T-helper 2 cell treated with Interferon-gamma antibody and Interleukin-4, amounts not matched to agents 5 μg/mL and 100 μg/mL, for 36 hours (primary cell): Measurements from ENCODE around the gene ANO6.

Source experiments
- DNase-seq: peaks from one replicate; pipeline ENCODE4 v3.0.0; 2021; ENCODE audit warnings: low spot score
- H3K27ac Mint-ChIP-seq: one replicate; pipeline ENCODE4 v1.8.0; 2021; ENCODE audit warnings: mild to moderate bottlenecking, mixed read lengths
- H3K27me3 Mint-ChIP-seq: one replicate; pipeline ENCODE4 v1.8.0; 2021; ENCODE audit warnings: low read depth, mixed read lengths
- H3K36me3 Mint-ChIP-seq: one replicate; pipeline ENCODE4 v1.8.0; 2021; ENCODE audit warnings: low read depth, mixed read lengths
- H3K4me1 Mint-ChIP-seq: one replicate; pipeline ENCODE4 v1.8.0; 2021; ENCODE audit warnings: low read depth, mixed read lengths
- H3K4me3 Mint-ChIP-seq: one replicate; pipeline ENCODE4 v1.8.0; 2022; ENCODE audit warnings: mild to moderate bottlenecking, moderate library complexity, mixed read lengths
- H3K9me3 Mint-ChIP-seq: one replicate; pipeline ENCODE4 v1.8.0; 2021; ENCODE audit warnings: mixed read lengths

ANO6 gene

DNA sequence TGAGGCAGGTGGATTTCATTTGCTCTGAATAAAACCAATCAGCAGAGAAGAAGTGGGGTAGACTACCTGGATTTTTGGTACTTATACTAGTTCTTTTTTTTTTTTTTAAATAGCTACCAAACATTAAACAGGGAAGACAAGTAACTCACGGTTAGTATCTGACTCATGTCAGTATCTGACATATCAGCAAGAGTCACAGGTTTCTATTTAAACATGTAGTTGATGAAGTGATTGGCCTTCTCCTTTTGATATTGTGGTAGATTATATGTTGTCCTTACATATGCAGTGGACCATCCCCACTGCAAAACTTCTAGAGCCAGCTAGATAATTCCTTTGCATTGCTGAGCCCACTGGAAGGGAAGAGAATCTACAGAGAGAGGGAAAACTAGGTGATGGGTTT lies 208.0 kb downstream of the ANO6 start:
- Mint-ChIP-seq H3K9me3 (no peaks in the 10 kb centered on the region), H3K27ac (no peak overlapping the region), H3K27me3 (no peaks in the 10 kb centered on the region), H3K36me3 (peaks cover 29% of the 10 kb centered on the region), H3K4me3 (no peak overlapping the region), H3K4me1 (peaks cover 4% of the 10 kb centered on the region)
- DNase-seq, result no peak

DNA sequence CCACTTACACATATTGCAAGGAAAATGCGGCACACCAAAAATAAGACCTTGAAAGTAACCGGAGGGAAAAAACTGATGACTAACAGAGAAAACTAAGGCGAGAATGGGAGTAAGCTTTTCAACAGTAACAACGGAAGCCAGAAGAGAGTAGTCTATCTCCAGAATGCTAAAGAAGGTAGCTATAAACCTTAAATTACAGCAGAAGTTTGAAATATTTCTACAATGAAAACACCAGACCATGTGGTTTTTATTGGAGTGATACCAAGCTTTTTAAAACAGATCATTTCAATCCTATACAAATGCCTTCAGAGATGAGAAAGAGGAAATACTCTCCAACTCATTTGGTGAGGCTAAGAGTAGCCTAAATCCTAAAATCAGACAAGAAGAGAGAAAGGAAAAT lies 209.5 kb downstream of the ANO6 start:
- DNase-seq, result no peak
- H3K36me3 Mint-ChIP-seq, result peaks cover 36% of the 10 kb centered on the region
- H3K27ac Mint-ChIP-seq, result no peak overlapping the region
- no peaks in the 10 kb centered on the region for H3K9me3 Mint-ChIP-seq
- H3K4me1 Mint-ChIP-seq, result peaks cover 4% of the 10 kb centered on the region
- H3K27me3 Mint-ChIP-seq, result no peaks in the 10 kb centered on the region
- H3K4me3 Mint-ChIP-seq, result no peak overlapping the region

DNA sequence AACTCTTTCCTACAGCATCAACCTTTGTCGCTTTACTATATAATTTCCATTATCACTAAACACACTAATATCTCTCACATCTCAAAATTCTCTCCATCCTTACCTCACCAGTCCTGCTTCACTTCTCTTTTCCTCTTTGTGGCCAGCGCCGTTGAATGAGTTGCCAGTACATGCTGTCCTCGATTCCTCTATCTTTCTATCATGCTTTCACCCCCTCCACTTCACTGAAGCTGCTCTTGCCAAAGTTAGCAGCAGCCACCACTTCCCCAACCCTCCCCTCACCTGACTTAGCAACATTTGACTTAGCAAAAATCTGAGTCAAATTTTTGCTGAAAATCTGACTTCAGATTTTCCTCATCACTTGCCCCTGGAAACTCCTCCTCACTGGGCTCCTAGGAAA lies 210.4 kb downstream of the ANO6 start:
- Mint-ChIP-seq H3K27ac (no peak overlapping the region), H3K9me3 (no peaks in the 10 kb centered on the region), H3K4me3 (no peak overlapping the region), H3K36me3 (peaks cover 38% of the 10 kb centered on the region), H3K27me3 (no peaks in the 10 kb centered on the region), H3K4me1 (peaks cover 8% of the 10 kb centered on the region)
- DNase-seq, result no peak

DNA sequence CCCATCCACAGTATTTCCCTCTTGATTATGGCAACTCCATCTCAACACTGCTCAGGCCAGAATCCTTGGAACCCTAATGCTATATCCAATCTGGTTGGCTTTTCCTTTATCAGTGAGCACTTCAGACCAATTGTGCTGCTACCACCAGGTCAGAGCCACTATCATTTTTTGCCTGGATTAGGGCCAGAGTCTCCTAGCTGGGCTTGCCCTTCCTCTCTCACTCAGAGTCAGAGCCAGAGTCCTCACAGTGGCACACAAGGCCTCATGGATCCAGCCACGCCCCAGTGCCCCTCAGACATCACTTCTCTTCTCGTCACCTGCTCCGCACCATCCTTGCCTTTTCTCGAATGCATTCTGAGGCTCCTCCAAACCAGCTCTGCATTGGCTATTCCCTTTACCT lies 211.1 kb downstream of the ANO6 start:
- Mint-ChIP-seq H3K27me3 (no peaks in the 10 kb centered on the region), H3K27ac (no peak overlapping the region), H3K4me1 (peaks cover 9% of the 10 kb centered on the region), H3K9me3 (no peaks in the 10 kb centered on the region), H3K4me3 (no peak overlapping the region), H3K36me3 (peaks cover 40% of the 10 kb centered on the region)
- DNase-seq, result no peak

DNA sequence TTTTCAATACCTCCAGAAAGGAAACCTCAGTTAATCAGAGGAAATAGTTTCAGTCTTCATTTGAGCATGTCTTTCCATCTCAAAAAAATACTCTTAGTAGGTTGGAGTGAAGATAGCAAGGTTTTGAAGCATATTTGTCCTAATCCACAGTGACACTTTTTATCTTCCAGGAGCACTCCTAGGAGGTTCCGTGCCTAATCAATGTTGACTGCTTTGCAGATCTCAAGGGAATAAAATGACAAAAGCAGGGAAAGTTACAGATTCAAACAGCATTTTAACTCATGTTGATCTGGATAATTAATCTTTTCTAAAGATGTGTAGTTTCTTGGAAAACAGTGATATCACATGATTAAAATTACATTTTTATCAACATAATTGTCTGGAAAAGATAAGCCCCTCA lies 213.9 kb downstream of the ANO6 start:
- Mint-ChIP-seq H3K36me3 (peaks cover 29% of the 10 kb centered on the region), H3K4me1 (peaks cover 5% of the 10 kb centered on the region), H3K4me3 (no peak overlapping the region), H3K9me3 (no peaks in the 10 kb centered on the region), H3K27me3 (no peaks in the 10 kb centered on the region), H3K27ac (no peak overlapping the region)
- no peak for DNase-seq

- Mint-ChIP-seq H3K36me3 (peaks cover 22% of the 10 kb centered on the region), H3K27ac (no peak overlapping the region), H3K27me3 (no peaks in the 10 kb centered on the region), H3K9me3 (no peaks in the 10 kb centered on the region), H3K4me1 (peaks cover 10% of the 10 kb centered on the region), H3K4me3 (no peak overlapping the region)
- no peak for DNase-seq
Observed at GRCh38 chr12:45431126-45431525, 215.2 kb downstream of the ANO6 start.

GRCh38 chr12:45432710-45433109 lies 216.8 kb downstream of the ANO6 start:
- H3K4me1 Mint-ChIP-seq, result peaks cover 10% of the 10 kb centered on the region
- peaks cover 17% of the 10 kb centered on the region for H3K36me3 Mint-ChIP-seq
- no peak for DNase-seq
- H3K4me3 Mint-ChIP-seq, result no peak overlapping the region
- no peak overlapping the region for H3K27ac Mint-ChIP-seq
- no peaks in the 10 kb centered on the region for H3K27me3 Mint-ChIP-seq
- no peaks in the 10 kb centered on the region for H3K9me3 Mint-ChIP-seq

DNA sequence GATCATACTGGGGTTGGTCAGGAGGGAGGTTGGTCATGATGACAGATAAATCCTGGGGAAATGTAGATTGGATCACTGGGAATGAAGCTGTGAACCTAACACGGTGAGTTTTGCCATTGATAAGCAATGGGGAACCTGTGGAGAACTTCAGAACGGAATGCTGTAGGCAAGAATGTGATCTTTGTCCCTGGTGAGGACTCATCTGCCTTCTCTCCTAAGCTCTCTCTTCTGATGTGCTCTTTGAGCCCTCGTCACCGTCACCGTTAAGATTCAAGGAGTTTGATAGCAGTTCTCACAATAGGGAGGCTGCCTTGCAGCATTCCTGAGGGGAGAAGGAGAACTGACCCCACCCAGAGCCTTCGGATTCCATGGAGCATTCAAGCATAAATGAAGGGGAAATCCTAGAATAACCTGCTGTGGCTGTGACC lies 217.6 kb downstream of the ANO6 start:
- Mint-ChIP-seq H3K9me3 (no peaks in the 10 kb centered on the region), H3K4me3 (no peak overlapping the region), H3K4me1 (peaks cover 10% of the 10 kb centered on the region), H3K36me3 (peaks cover 17% of the 10 kb centered on the region), H3K27ac (no peak overlapping the region), H3K27me3 (no peaks in the 10 kb centered on the region)
- no peak for DNase-seq

DNA sequence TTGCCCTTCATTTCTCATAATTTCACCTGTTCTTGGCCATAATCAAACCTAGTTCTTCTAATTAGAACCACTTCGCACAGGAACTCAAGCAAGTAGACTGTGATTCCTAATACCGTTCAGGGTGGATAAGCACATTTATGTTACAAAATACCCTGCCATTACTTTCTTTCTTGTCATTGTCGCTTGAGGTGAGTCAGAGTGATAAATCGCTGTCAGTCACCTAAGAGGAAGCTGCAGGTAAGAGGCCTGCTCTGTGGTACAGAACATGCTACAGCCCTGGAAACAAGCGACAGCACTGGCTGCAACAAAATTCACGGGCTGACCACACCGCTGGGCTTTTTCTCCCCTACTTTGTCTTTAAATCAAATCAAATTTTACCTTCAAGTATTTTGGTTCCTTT lies 218.2 kb downstream of the ANO6 start:
- no peak overlapping the region for H3K4me3 Mint-ChIP-seq
- H3K27me3 Mint-ChIP-seq, result no peaks in the 10 kb centered on the region
- H3K4me1 Mint-ChIP-seq, result peaks cover 10% of the 10 kb centered on the region

GRCh38 chr12:45435945-45436710 lies 220.2 kb downstream of the ANO6 start:
- no peak for DNase-seq
- Mint-ChIP-seq H3K36me3 (peaks cover 6% of the 10 kb centered on the region), H3K27ac (no peak overlapping the region), H3K27me3 (no peaks in the 10 kb centered on the region), H3K4me3 (no peak overlapping the region), H3K4me1 (peaks cover 8% of the 10 kb centered on the region), H3K9me3 (peaks cover under 1% of the 10 kb centered on the region)

More for the DNA sequence above, 218.2 kb downstream of the ANO6 start:
- Mint-ChIP-seq H3K36me3 (peaks cover 14% of the 10 kb centered on the region), H3K9me3 (no peaks in the 10 kb centered on the region), H3K27ac (no peak overlapping the region)
- DNase-seq, result no peak

GRCh38 chr12:45439039-45439438 lies 223.1 kb downstream of the ANO6 start:
- Mint-ChIP-seq H3K4me1 (peaks cover 4% of the 10 kb centered on the region), H3K9me3 (peaks cover 15% of the 10 kb centered on the region), H3K4me3 (no peak overlapping the region), H3K27ac (no peak overlapping the region), H3K27me3 (no peaks in the 10 kb centered on the region), H3K36me3 (peaks cover 2% of the 10 kb centered on the region)
- no peak for DNase-seq

GRCh38 chr12:45446013-45446412 lies 230.1 kb downstream of the ANO6 start:
- Mint-ChIP-seq H3K27me3 (peaks cover 8% of the 10 kb centered on the region), H3K4me3 (no peak overlapping the region), H3K27ac (no peak overlapping the region), H3K9me3 (peaks cover 20% of the 10 kb centered on the region), H3K4me1 (no peaks in the 10 kb centered on the region), H3K36me3 (peaks cover 2% of the 10 kb centered on the region)
- DNase-seq, result no peak

DNA sequence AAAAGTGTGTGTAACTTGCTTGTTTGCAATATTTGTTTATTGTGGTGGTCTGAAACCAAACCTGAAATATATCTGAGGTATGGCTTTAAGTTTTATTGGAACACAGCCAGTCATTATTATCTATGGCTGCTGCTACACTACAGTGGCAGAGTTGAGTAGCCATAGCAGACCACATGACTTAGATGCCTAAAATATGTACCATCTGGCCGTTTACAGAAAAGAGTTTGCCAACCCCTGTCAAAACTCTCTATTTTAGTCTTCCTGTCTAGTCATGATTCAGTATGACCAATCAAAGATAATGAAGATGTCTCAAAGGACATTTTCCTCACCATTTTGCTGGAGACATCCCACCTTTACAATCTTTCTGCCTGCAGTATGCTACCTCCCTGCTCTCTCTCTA lies 242.3 kb downstream of the ANO6 start:
- Mint-ChIP-seq H3K36me3 (no peaks in the 10 kb centered on the region), H3K27me3 (peaks cover 19% of the 10 kb centered on the region), H3K9me3 (no peaks in the 10 kb centered on the region), H3K27ac (no peak overlapping the region), H3K4me3 (no peak overlapping the region), H3K4me1 (no peaks in the 10 kb centered on the region)
- no peak for DNase-seq

GRCh38 chr12:45458854-45459807 lies 243.2 kb downstream of the ANO6 start:
- DNase-seq, result no peak
- Mint-ChIP-seq H3K4me1 (no peaks in the 10 kb centered on the region), H3K4me3 (no peak overlapping the region), H3K9me3 (no peaks in the 10 kb centered on the region), H3K27ac (no peak overlapping the region), H3K27me3 (peaks cover 19% of the 10 kb centered on the region), H3K36me3 (no peaks in the 10 kb centered on the region)
